Muscle of back (tissue), 10 donors: ENCODE measurements around the gene SUCLG1. TPM values are rescaled to one million over a fixed set of nuclear protein-coding genes. Genes with fewer than 3 reads are reported as not detected.

Experiments used
- polyA plus RNA-seq, 10 donors: library from polyadenylated mRNA; unstranded; fragments of 120-200 nt; gene quantifications; one replicate each; pipeline ENCODE4 v1.2.1, GENCODE V29; 2013; ENCODE audit not compliant: insufficient read length in 10 of 10

The SUCLG1 gene
- polyA plus RNA-seq, 10 donors: 68.7 to 91.9 (median 79.1) TPM

Other genes starting within 250 kb of the SUCLG1 start
- gene DNAH6, start 57.2 kb upstream of the SUCLG1 start, polyA plus RNA-seq: under 1 TPM; 0.08 to 0.39 (median 0.18) TPM